ENCODE measurements around the gene ARMC8. TPM values are rescaled to one million over a fixed set of nuclear protein-coding genes. Genes with fewer than 3 reads are reported as not detected.
A peak's percentile ranks its signal among the peaks of the same experiment; 100 is the strongest.

The ARMC8 gene
- total RNA-seq, 1 donor: 49.8 TPM

- DNase-seq (ENCODE audit: low read depth): no peak
- no peak overlapping the region for H3K4me3 ChIP-seq (ENCODE audit: low read depth, low read length)
- TF ChIP-seq CTCF (IDR thresholded peaks at IDR 0.05; ENCODE audit: insufficient read depth, low read length): no peak
These were observed 68.9 kb downstream of the ARMC8 start for GRCh38 chr3:138256022-138256421.

GRCh38 chr3:138257986-138258385, 70.9 kb downstream of the ARMC8 start:
- no peak for TF ChIP-seq CTCF (IDR thresholded peaks at IDR 0.05; ENCODE audit: insufficient read depth, low read length)
- no peak overlapping the region for H3K4me3 ChIP-seq (ENCODE audit: low read depth, low read length)
- DNase-seq (ENCODE audit: low read depth): no peak

GRCh38 chr3:138259126-138259525, 72.0 kb downstream of the ARMC8 start:
- H3K4me3 ChIP-seq (ENCODE audit: low read depth, low read length): no peak overlapping the region
- TF ChIP-seq CTCF (IDR thresholded peaks at IDR 0.05; ENCODE audit: insufficient read depth, low read length): no peak
- DNase-seq (ENCODE audit: low read depth): no peak

- TF ChIP-seq CTCF (IDR thresholded peaks at IDR 0.05; ENCODE audit: insufficient read depth, low read length): no peak
- DNase-seq (ENCODE audit: low read depth): peak; percentile 68
- no peak overlapping the region for H3K4me3 ChIP-seq (ENCODE audit: low read depth, low read length)
These were observed 73.5 kb downstream of the ARMC8 start for GRCh38 chr3:138260611-138261010.

- H3K4me3 ChIP-seq (ENCODE audit: low read depth, low read length): no peak overlapping the region
- TF ChIP-seq CTCF (IDR thresholded peaks at IDR 0.05; ENCODE audit: insufficient read depth, low read length): no peak
- DNase-seq (ENCODE audit: low read depth): no peak
These were observed 76.0 kb downstream of the ARMC8 start for GRCh38 chr3:138263104-138263503.

- no peak for DNase-seq (ENCODE audit: low read depth)
These were observed 78.6 kb downstream of the ARMC8 start for GRCh38 chr3:138265745-138266144.

More at GRCh38 chr3:138265745-138266144, 78.6 kb downstream of the ARMC8 start:
- TF ChIP-seq CTCF (IDR thresholded peaks at IDR 0.05; ENCODE audit: insufficient read depth, low read length): no peak
- H3K4me3 ChIP-seq (ENCODE audit: low read depth, low read length): no peak overlapping the region

All from fibroblast of the aortic adventitia (primary cell).